Fibroblast of pulmonary artery (primary cell): Measurements from ENCODE around the gene C19orf47.

Source experiments
- DNase-seq: peaks from one replicate; pipeline ENCODE4 v3.0.0-alpha.2; 2010; ENCODE audit warnings: low read depth
- H3K4me3 ChIP-seq: replicated peaks from 2 replicates; pipeline ENCODE4 v1.5.1; 2011; ENCODE audit warnings: low read depth, mild to moderate bottlenecking, control low read depth, low read length, moderate library complexity
- TF ChIP-seq, protein P1 (sequence below): IDR thresholded peaks from 2 replicates; pipeline ENCODE4 v1.5.1; 2011; ENCODE audit warnings: mild to moderate bottlenecking, control low read depth, low read length, inconsistent platforms; ENCODE audit errors: missing control alignments

Gene C19orf47, protein sequence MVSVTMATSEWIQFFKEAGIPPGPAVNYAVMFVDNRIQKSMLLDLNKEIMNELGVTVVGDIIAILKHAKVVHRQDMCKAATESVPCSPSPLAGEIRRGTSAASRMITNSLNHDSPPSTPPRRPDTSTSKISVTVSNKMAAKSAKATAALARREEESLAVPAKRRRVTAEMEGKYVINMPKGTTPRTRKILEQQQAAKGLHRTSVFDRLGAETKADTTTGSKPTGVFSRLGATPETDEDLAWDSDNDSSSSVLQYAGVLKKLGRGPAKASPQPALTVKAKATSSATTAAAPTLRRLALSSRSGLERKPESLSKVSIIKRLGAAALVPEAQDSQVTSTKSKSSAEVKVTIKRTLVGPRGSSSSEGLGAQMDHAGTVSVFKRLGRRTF

DNA sequence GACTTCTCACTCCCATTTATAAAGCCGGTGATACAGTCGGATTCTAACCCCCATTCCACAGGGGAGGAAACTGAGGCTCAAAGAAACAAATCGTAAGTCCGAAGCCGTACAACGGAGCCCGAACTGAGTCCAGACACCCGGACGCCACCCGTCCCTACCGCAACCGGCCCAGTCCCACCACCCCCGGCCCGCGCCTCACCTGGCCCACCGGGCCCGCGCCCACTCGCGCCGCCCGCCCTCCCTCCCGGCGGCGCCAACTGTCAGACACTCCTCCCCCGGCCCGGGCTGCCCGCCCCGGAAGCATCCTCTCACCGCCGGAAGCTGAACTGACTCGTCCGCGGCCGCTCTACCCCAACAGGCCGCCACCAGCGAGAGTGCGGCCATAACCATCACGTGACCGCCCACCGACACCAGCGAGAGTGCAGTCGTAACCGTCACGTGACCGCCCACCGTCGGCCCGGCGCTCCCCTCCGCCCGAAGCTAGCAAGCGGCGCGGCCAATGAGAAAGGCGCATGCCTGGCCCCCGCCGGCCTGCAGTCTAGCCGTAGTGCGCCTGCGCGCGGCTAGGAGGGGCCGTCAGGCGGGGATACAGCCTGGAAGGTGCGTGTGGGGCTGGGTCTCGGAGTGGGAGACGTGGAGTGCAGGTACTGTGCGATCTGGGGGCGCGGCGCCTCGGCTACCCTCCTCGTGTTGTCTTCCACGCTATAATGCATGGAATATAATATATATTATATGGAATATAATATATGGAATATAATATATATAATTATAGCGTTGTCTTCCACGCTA lies at the start of gene C19orf47, which contains the start of gene PLD3:
Gene C19orf47 (minus strand): TSS at position 273 of the 789 bp plus-strand sequence. CDS start 6,540 bp downstream, outside the sequence.
Gene PLD3 (plus strand): TSS at position 571 of the 789 bp plus-strand sequence. CDS start 17,789 bp downstream, outside the sequence.
- H3K4me3 ChIP-seq, result peak within 1 kb of the TSS; percentile 98
- peak; percentile 100 for DNase-seq
- TF ChIP-seq, protein P1, sequence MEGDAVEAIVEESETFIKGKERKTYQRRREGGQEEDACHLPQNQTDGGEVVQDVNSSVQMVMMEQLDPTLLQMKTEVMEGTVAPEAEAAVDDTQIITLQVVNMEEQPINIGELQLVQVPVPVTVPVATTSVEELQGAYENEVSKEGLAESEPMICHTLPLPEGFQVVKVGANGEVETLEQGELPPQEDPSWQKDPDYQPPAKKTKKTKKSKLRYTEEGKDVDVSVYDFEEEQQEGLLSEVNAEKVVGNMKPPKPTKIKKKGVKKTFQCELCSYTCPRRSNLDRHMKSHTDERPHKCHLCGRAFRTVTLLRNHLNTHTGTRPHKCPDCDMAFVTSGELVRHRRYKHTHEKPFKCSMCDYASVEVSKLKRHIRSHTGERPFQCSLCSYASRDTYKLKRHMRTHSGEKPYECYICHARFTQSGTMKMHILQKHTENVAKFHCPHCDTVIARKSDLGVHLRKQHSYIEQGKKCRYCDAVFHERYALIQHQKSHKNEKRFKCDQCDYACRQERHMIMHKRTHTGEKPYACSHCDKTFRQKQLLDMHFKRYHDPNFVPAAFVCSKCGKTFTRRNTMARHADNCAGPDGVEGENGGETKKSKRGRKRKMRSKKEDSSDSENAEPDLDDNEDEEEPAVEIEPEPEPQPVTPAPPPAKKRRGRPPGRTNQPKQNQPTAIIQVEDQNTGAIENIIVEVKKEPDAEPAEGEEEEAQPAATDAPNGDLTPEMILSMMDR, result no peak

DNA sequence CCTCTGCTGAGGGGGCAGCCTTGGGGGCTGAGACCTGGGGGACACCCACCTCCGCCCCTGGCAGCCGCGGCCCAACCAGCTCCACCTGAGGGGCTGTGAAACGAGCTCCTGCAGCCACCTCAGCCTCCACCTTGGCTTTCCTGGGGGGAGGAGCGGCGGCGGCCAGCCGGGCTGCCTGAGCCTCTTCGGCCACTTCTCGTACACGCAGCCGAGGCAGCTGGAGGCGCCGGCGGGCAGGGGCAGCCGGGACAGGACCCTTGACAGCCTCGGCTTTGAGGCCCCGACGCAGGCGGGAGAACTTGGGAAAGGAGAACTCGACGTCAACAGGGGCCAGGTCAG lies 49.3 kb upstream of the C19orf47 start:
- H3K4me3 ChIP-seq, result no peak overlapping the region
- no peak for DNase-seq
- TF ChIP-seq, protein P1, result no peak

DNA sequence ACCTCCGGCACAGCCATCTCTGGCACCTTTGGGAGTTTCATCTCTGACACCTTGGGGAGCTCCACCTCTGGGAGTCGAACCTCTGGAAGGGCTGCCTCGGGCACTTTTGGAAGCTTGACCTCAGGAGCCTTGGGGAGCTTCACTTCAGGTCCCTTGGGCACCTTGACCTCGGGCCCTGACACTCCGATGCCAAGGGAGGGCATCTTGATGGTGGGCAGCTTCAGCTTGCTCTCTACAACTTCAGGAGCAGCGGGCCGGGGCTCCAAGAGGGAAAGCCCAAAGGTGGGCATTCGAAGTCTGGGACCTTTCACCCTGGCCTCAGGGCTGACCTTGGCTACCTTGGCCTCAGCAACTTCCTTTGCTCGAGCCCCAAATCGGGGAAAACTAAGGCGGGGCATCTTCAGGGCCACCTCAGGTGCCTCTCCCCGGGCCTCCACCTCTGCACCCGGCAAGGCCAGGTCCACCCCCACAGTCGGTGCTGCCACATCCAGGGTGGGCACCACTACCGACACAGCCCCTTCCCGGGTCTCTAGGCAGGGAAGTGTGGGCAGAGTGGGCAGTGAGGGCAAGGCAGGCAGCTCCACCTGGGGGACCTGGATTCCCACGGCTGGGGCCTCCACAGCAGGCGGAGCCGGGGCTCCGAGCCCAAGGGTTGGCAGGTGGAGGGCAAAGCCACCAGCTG lies 48.8 kb upstream of the C19orf47 start:
- no peak for DNase-seq
- TF ChIP-seq, protein P1, result no peak
- H3K4me3 ChIP-seq, result no peak overlapping the region

DNA sequence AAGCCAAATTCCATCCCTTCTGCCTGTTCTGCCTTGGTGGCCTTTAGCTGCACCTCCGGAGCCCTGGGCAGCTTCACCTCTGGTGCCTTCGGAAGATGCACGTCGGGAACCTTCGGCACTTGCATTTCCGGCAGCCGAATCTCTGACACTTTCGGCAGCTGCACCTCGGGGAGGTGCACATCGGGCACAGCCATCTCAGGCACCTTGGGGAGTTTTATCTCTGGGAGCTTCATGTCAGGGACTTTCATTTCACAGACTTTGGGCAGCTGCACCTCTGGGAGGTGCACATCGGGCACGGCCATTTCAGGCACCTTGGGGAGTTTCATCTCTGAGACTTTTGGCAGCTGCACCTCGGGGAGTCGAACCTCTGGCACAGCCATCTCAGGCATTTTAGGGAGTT lies 47.8 kb upstream of the C19orf47 start:
- TF ChIP-seq, protein P1, result no peak
- no peak for DNase-seq
- H3K4me3 ChIP-seq, result no peak overlapping the region

DNA sequence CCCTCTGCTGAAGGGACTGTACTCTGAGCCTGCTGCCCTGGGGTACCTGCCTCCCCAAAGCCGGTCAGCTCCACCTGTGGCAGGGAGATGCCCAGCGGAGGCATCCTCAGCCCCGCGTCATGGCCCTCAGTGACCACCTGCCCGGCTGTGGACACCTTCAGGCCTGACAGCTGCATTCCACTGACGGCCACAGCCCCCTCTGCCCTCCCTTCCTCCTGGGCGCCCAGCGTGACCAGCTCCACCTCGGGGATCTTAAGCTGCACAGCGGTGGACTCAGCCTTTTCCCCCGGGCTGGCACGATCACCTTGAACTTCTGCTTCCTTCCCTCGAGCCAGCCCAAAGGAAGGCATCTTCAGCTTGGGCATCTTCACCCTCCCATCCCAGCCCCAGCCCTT lies 46.6 kb upstream of the C19orf47 start:
- no peak overlapping the region for H3K4me3 ChIP-seq
- DNase-seq, result no peak
- TF ChIP-seq, protein P1, result no peak

DNA sequence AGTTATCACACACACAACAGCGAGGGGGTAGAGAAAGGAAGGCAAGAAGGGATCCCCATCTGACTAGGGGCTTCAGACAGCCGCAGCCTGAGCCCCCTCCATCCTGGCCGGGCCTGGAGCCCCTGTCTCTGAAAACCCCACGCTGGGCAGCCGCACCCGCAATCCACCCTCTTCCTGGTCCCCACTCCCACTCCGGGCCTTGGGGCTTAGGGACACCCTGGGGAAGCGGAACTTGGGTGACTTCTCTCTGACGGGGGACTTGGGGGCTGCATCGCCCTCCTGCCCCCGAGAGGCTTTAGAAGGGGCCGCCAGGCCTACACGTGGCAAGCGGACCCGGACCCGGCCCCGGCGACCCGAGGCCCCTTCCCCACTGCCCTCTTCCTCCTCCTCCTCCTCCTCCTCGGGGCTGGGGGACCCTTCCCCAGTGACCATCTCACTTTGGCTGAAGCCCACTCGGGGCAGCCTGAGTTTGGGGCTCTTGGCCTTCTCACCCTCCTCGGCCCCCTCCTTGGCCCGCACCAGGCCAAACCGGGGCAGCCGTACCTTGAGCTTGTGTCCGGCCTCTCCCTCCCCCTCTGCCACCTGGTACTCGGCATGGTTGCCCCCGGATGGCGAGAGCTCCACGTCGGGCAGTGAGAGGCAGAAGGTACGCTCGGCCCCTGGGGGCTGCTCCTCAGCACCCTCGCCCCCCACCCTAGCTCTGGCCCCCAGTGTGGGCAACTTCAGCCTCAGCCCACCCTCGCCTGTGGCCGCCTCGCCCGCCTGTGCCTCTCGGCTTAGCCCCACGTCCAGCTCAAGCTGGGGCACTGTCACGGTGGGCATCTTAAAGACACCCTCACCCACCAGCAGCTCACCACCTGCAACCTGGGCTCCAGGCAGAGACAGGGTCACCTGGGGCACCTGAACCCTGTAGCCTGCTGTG lies 46.0 kb upstream of the C19orf47 start:
- H3K4me3 ChIP-seq, result no peak overlapping the region
- no peak for DNase-seq
- TF ChIP-seq, protein P1, result no peak
